Occipital lobe (tissue), 2 donors: ENCODE data around the gene ACAP2. TPM values are rescaled to one million over a fixed set of nuclear protein-coding genes. Genes with fewer than 3 reads are reported as not detected.

Experiments
- DNase-seq: peaks from one replicate; lab custom pipeline; 2025; lab: John Stamatoyannopoulos, UW
- total RNA-seq: library from RNA; depleted of rRNA; stranded (reverse); fragments of >200 nt; gene quantifications from one replicate; pipeline ENCODE4 v1.2.3, GENCODE V29; 2014

The ACAP2 gene
- total RNA-seq, 1 donor from 2014 or later, result 199 TPM

- no peak for DNase-seq
Observed at GRCh38 chr3:195260280-195260905, 182.4 kb downstream of the ACAP2 start.

GRCh38 chr3:195259475-195260279 lies 183.1 kb downstream of the ACAP2 start:
- peak; percentile 67 for DNase-seq

- DNase-seq, result no peak
Observed at GRCh38 chr3:195259154-195259474, 183.7 kb downstream of the ACAP2 start.

GRCh38 chr3:195258449-195259153 lies 184.2 kb downstream of the ACAP2 start:
- DNase-seq, result no peak

DNA sequence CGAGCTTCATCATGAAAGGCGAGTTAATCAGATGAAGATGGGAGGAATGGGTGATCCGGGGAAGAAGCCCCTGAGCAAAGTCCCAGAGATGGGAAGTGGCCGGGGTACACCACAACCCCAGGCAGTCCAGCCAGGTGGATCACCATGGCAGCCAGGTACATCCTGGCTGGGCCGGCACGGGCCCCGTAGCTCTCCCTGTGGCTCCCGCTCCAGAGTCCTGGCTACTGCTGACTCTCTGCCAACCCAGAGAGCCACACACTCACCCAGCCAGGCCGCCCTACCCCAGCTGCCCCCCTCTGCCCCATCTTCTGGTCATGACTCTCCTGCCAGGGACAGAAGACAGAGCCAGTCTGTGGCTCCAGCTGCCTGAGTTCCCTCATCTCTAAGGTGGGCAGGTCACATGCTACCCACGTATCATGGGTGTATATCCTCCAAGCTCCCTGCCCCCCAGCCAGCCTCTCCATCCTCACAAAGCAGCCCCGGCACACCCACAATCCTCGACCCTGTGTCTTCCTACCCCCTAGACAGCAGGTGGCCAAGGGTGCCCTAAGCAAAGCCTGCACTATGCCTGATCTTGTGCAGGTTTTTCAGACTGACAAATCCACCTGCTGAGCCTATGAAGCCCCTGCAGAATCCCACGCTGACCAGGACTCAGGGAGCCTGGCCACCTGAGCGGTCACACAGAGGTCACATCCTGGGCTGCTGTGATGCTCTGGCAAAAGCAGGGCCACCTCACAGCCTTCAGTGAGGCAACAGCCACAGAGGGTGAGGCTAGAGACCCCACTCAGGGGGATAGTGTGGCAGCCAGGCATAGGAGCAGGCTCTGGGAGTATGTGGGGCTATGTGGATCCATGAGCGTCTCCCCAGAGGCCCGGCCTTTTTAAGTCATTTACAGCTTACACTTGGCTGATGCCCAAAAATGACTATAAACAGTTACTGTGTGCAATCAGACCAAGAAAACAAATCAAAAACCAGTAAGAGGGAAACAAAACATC lies 185.1 kb downstream of the ACAP2 start:
- DNase-seq, result no peak

- no peak for DNase-seq
Observed at GRCh38 chr3:195256639-195257453, 186.0 kb downstream of the ACAP2 start.

DNA sequence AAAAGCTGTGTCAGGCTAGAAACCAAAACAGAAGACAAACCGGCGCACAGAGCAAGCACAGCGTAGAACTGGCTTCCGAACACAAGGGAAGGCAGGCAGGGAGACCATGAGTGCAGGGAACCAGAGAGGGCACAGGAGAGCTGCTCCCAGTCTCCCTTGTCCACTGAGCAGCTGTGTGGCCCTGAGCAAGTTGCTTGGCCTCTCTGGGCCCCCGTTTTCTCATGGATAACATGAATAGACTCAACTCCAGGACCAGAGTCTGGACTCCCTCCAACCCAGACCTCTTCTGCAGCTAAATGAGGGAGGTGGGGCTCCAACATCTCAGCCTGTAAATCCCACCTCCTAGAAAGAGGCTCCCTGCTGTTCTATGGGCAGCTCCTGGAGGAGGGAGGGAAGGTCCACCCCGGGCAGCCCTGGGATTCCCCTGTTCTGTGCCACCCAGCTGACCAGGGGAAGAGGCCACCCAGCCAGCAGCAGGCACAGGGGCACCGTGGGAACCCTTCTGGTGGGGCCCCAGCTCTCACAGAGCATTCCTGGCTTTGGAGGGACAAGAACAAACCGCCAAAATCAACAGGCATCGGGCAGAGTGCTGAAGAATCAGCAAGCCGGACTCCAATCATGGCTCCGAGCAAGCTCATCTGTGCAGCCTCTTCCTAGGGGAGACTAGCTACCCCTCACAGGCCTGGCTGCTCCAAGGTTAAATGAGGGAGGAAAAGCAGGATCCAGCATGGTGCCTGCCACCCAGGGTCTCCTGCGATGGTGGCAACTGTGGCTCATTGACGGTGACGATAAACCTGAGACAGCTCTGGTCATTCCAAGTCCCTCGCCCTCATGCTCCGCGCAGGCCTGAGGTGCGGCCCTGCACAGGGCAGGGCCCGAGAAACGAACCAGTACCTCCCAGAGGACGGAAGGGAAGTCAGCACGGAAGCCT lies 187.0 kb downstream of the ACAP2 start:
- DNase-seq, result no peak

- no peak for DNase-seq
Observed at GRCh38 chr3:195255176-195255500, 187.7 kb downstream of the ACAP2 start.

GRCh38 chr3:195254454-195255175 lies 188.2 kb downstream of the ACAP2 start:
- DNase-seq, result no peak

GRCh38 chr3:195253923-195254432 lies 188.8 kb downstream of the ACAP2 start:
- DNase-seq, result no peak

DNA sequence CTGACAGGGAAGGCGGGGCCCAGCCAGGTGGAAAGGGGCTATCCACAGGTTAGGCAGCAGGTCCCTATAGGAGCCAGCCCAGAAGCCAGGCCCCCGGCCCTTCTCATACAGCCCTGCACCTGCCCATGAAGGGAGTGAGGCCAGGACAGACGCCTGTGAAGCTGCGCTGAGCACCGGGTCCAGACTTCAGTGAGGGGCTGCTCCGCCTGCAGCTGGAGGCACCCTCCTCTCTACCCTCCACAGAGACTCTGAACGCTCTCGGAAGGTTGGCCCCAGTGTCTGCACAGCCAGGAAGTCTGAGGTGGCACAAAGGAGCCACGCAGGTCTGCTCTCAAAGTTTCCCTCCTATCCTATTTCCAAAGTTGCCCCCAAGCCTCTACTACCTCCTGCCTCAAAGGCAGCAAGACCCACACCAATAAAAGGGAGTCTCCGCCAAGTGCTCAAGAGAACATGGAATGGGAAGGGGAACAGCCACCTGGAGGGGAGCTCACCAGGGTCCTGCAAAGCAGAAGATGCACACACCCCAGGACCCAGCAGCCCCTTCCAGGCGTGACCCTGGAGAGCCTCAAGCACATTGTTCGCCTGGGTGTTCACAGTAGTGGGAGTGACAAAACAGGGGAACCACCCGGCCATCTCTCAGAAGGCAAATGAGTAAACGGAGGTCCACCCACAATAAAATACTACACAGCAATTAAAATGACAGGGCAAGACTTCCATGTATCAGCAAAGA lies 191.3 kb downstream of the ACAP2 start:
- DNase-seq, result no peak

GRCh38 chr3:195250473-195251251 lies 192.2 kb downstream of the ACAP2 start:
- DNase-seq, result no peak

DNA sequence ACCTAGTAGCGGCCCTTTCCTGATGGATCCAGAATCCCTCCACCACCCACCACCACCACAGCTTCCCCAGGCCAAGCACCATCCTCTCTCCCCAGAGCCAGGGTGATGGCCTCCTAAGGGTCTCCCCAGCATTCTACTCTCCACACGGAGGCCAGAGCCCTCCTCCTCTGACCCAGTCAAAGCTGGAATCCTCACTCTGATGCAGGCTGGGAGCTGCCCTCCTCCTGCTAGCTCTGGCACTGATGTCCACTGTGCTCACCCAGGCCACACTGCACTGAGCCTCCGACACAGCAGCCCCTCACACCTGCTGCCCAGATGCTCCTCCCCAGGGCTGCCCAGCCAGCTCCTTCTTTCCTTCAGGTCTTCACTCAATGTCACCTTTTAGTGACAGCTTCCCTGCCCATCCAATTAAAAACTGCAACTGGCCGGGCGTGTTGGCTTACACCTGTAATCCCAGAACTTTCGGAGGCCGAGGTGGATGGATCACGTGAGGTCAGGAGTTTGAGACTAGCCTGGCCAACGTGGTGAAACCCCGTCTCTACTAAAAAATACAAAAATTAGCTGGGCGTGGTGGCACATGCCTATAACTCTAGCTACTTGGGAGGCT lies 192.9 kb downstream of the ACAP2 start:
- no peak for DNase-seq

- no peak for DNase-seq
Observed at GRCh38 chr3:195249057-195249770, 193.6 kb downstream of the ACAP2 start.

- DNase-seq, result no peak
Observed at GRCh38 chr3:195248281-195248680, 194.5 kb downstream of the ACAP2 start.

- DNase-seq, result no peak
Observed at GRCh38 chr3:195247863-195248189, 195.0 kb downstream of the ACAP2 start.
